ENCODE results near the gene AFF1. TPM values are rescaled to one million over a fixed set of nuclear protein-coding genes. Genes with fewer than 3 reads are reported as not detected.

The AFF1 gene
- total RNA-seq, 2 experiments from 2014 or later, result 47.3 to 57.8 TPM

DNA sequence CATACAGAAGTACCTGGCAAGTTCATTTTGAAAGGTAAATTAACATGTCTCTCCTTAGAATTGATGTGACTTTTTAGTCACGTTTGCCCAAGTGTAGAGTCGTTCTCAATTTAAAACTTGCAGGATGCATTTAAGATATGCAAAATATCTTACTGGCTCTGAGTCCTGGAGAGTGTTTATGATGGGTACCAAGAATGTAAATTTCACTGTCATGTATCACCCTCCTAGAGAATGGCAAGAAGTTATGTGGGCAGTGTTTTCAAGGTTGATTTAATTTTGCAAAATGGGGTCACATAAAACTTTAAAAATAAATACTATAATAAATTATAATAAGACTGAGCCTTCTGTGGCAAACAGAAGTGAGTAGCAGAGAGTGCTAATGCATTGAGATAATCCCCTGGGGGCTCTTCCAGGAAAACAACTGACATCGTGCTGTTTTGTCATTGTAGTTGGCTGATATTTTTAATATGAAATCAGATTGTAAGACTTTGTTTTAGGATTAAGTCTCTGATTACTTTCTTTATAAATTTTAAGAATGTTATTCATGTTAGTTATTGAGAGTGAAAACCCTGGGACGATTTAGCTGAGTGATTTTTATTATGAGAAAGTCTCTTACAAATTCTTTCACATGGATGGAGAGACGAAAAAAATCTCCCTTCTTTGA, 103.0 kb downstream of the AFF1 start:
- Mint-ChIP-seq H3K27ac (no peak overlapping the region), H3K4me3 (no peak overlapping the region), H3K27me3 (no peaks in the 10 kb centered on the region), H3K36me3 (ENCODE audit: low read depth) (peaks cover 4% of the 10 kb centered on the region), H3K9me3 (ENCODE audit: low read depth) (no peaks in the 10 kb centered on the region), H3K4me1 (peaks cover 60% of the 10 kb centered on the region)
- POLR2A ChIA-PET, result no interaction called here
- intact Hi-C loops (cut with DNase I, micrococcal nuclease), result no loop called here
- CTCF ChIA-PET, result interaction anchor here (0.9 kb wide), 1 partner anchor 95 kb away, joined by 3 read pairs; no protein-coding TSS in a partner anchor
- ATAC-seq (no peak), DNase-seq (no peak)

DNA sequence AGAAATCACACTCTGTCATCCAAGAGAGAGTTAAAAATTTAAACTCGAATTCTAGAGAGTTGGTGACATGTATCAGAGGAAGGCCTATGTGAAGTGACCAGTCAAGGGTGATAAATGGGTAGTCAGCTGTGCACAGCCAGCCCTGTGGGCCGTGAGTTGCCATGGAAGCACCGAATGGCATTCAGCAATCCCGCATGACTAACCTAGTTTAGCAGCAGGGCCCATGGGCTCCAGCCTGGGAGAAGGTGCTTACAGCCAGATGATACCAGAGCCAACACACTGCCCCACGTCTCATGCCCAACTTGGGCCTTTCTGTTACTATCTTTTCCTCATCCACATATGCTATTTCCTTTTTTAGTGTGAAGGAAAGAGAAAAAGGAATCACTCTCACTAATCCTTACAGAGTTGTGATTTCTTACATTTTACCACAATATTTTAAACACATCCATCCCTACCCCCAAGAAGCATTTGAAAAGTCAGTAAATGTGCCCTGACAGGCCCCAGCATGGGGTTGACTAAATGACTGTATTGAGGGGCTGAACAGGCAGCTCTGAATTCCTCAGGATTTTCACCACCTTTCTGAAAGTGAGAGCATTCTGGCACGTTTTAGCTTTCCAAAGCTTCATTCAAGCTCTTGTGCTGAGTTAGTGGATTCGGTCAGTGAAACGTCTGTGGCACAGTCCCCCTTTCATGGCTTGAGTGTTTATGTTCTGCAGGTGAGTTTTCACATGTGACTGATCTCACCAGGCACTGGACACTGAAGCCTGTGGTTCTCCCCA, 104.2 kb downstream of the AFF1 start:
- DNase-seq (no peak), ATAC-seq (no peak)
- Mint-ChIP-seq H3K27ac (peak overlapping the region; percentile 10), H3K9me3 (ENCODE audit: low read depth) (no peaks in the 10 kb centered on the region), H3K4me1 (peaks cover 65% of the 10 kb centered on the region), H3K27me3 (no peaks in the 10 kb centered on the region), H3K4me3 (no peak overlapping the region), H3K36me3 (ENCODE audit: low read depth) (peaks cover 4% of the 10 kb centered on the region)
- POLR2A ChIA-PET, result no interaction called here
- intact Hi-C loops (cut with DNase I, micrococcal nuclease), result no loop called here
- CTCF ChIA-PET, result no interaction called here

DNA sequence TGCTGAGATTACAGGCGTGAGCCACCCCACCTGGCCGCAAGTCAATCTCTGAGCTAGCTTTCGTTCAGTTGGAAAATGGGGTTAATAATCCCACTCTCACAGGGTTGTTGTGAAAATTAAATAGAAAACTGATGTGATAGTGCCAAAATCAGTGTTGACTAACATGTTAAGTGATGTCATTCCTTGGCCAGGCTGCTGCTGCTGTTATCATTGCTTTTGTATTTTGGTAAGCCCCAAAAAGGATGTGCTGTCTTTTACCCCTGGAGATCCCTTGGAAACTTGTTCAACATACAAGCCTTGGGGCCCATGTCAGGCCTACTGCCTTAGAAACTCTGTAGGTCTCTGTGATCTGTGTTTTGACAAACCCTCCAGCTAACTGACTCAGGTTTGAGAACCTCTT, 106.3 kb downstream of the AFF1 start:
- ChIA-PET POLR2A (no interaction called here), CTCF (interaction anchor here (0.7 kb wide), 1 partner anchor 119 kb away, joined by 3 read pairs; no protein-coding TSS in a partner anchor)
- H3K27me3 Mint-ChIP-seq, result no peaks in the 10 kb centered on the region
- no peaks in the 10 kb centered on the region for H3K9me3 Mint-ChIP-seq (ENCODE audit: low read depth)
- H3K4me1 Mint-ChIP-seq, result peaks cover 56% of the 10 kb centered on the region
- H3K27ac Mint-ChIP-seq, result peak overlapping the region; percentile 61
- DNase-seq, result no peak
- ATAC-seq, result peak; percentile 34
- intact Hi-C loops (cut with DNase I, micrococcal nuclease), result no loop called here
- no peak overlapping the region for H3K4me3 Mint-ChIP-seq
- peaks cover 7% of the 10 kb centered on the region for H3K36me3 Mint-ChIP-seq (ENCODE audit: low read depth)

DNA sequence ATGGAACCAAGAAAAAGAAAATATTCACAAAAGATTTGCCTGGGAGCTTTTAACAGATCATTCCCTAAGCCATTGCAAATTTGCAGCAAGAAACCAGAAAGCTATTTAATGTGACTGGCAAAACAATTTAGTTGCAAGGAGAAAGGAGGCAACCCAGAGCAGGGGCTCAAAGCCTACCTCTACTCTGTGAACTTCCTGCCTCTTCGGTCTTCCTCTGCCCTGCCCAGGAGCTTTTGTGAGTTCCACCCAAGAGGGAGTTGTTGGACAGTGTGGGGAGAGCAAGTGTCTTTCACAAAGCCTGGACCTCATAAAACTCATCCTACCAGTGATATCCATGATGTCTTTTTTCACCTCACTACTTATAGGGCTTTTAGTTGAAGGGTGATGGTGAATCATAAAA, 107.4 kb downstream of the AFF1 start:
- ChIA-PET POLR2A (no interaction called here), CTCF (interaction anchor here (0.7 to 1.5 kb wide), 2 partner anchors 11 to 54 kb away, joined by 3 to 4 read pairs; no protein-coding TSS in a partner anchor)
- peaks cover 15% of the 10 kb centered on the region for H3K36me3 Mint-ChIP-seq (ENCODE audit: low read depth)
- H3K27ac Mint-ChIP-seq, result no peak overlapping the region
- H3K4me3 Mint-ChIP-seq, result no peak overlapping the region
- peaks cover 47% of the 10 kb centered on the region for H3K4me1 Mint-ChIP-seq
- no peaks in the 10 kb centered on the region for H3K27me3 Mint-ChIP-seq
- intact Hi-C loops (cut with DNase I, micrococcal nuclease), result no loop called here
- ATAC-seq (no peak), DNase-seq (no peak)
- H3K9me3 Mint-ChIP-seq (ENCODE audit: low read depth), result no peaks in the 10 kb centered on the region

DNA sequence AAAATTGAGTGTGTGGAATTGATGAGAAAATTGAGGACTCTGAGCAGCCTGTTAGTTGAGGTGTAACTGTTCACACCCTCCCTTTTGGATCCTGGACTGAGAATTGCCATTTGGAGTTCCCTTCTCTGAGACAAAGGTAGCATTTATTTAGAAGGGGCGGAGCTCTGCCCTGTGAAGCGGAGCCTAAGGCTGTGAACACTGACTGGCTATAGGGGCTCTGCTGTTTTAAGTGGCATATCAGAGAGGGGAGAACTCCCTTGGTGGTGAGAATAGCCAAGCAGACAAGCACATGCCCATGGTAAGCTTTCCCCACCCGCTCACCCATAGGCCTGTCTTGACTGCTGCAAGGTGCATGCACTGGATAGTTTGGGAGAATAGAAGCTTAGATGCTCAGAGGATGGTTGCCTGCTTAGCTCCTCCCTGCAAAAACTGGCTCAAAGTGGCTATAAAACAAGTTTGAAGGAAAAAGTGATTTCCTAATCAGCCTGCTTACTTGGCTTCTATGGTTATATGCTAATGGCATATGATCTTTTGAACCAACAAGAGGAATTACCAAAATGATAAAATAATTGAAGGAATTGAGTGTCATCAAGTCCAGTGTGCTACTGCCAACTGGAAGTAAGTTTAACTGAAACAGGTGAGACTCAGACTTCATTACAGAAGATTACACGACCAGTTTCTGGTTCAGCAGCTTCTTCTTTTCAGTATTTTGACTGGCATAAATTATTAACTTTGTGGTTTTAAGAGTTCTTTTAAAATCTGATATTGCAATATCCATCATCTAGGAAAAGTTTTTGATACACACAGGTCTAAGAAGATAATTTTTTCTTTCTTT, 108.4 kb downstream of the AFF1 start:
- Mint-ChIP-seq H3K4me3 (no peak overlapping the region), H3K4me1 (peaks cover 39% of the 10 kb centered on the region), H3K36me3 (ENCODE audit: low read depth) (peaks cover 19% of the 10 kb centered on the region), H3K27ac (no peak overlapping the region), H3K9me3 (ENCODE audit: low read depth) (no peaks in the 10 kb centered on the region), H3K27me3 (no peaks in the 10 kb centered on the region)
- DNase-seq (no peak), ATAC-seq (no peak)
- intact Hi-C loops (cut with DNase I, micrococcal nuclease), result no loop called here
- POLR2A ChIA-PET, result interaction anchor here (0.7 kb wide), 1 partner anchor 8 kb away, joined by 4 read pairs; no protein-coding TSS in a partner anchor
- CTCF ChIA-PET, result interaction anchor here (1.5 kb wide), 1 partner anchor 10 kb away, joined by 3 read pairs; no protein-coding TSS in a partner anchor

DNA sequence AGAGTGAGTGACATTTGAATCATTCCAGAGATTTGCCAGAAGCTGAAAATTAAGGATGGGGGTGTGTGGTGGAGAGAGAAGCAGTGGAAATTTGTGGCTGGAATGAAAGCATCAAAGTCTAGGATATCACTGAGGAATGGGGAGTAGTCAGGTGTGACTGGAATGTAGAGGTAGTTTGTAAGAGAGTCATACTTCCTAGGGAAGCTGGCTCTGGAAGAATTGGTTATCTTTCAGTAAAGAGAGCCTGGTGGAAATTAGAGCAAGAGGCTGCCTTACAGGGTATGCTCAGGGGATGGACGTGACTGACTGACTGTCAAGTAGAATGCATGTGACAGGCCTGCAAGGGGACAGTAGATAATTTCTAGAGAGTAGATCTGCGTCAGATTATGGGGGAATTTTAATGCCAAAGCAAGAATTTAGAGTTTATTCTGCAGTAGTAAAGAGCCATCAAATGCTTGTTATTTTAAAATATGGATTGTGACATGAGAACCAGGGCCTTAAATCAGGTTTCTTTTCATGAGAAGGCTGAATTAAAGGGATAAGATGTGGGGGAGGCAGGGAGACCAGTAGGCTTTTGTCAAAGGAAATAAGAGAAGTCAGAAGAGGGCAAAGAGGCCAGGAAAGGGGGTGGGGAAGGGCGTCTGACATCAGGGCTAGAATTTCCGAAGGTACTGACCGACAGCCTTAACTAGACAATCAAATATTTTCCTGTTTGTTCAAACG, 109.9 kb downstream of the AFF1 start:
- POLR2A ChIA-PET, result no interaction called here
- H3K36me3 Mint-ChIP-seq (ENCODE audit: low read depth), result peaks cover 23% of the 10 kb centered on the region
- H3K4me3 Mint-ChIP-seq, result no peak overlapping the region
- DNase-seq (no peak), ATAC-seq (no peak)
- H3K4me1 Mint-ChIP-seq, result peaks cover 35% of the 10 kb centered on the region
- H3K9me3 Mint-ChIP-seq (ENCODE audit: low read depth), result no peaks in the 10 kb centered on the region
- CTCF ChIA-PET, result interaction anchor here (0.8 to 1.0 kb wide), 3 partner anchors 10 to 14 kb away, joined by 3 to 4 read pairs (median 3); no protein-coding TSS in a partner anchor
- H3K27ac Mint-ChIP-seq, result no peak overlapping the region
- intact Hi-C loops (cut with DNase I, micrococcal nuclease), result no loop called here
- H3K27me3 Mint-ChIP-seq, result no peaks in the 10 kb centered on the region

DNA sequence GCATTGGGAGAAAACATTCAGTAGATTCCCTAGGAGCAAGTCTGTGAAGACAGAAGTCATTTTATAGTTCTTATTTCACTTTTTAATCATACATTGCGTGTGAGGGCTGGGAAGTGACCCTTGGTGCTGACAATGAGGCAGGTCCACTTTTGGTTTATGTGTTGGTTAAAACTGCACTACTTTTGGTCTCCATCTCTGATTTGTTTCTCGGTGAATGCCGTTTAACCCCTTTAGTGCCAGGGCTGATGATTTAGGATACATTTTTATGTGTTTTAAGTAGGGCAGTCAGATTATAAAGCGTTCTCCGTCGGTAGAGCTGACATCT, 110.4 kb downstream of the AFF1 start:
- CTCF ChIA-PET, result no interaction called here
- no peaks in the 10 kb centered on the region for H3K27me3 Mint-ChIP-seq
- H3K9me3 Mint-ChIP-seq (ENCODE audit: low read depth), result no peaks in the 10 kb centered on the region
- POLR2A ChIA-PET, result no interaction called here
- no peak overlapping the region for H3K4me3 Mint-ChIP-seq
- ATAC-seq (no peak), DNase-seq (no peak)
- intact Hi-C loops (cut with DNase I, micrococcal nuclease), result no loop called here
- peaks cover 23% of the 10 kb centered on the region for H3K36me3 Mint-ChIP-seq (ENCODE audit: low read depth)
- peaks cover 36% of the 10 kb centered on the region for H3K4me1 Mint-ChIP-seq
- no peak overlapping the region for H3K27ac Mint-ChIP-seq

DNA sequence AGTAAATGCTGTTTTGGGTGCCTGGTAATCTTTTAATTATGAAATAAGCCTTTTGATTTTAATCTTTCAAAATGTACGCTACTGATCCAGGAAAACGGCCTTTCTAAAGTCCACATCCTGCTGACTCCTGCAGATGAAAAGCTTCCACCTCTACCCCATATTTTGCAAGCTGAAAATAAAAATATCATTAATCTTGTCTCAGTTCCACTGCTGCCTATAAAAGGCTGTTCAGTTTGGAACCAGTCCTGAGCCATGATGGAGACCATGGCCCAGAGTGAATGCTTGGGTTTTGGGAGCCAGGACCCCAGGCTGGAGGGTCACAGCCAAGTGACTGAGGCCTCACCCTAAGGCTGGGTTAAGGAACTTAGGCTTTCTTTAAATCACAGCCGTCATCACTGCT, 110.8 kb downstream of the AFF1 start:
- ATAC-seq (no peak), DNase-seq (no peak)
- H3K36me3 Mint-ChIP-seq (ENCODE audit: low read depth), result peaks cover 27% of the 10 kb centered on the region
- no peaks in the 10 kb centered on the region for H3K9me3 Mint-ChIP-seq (ENCODE audit: low read depth)
- intact Hi-C loops (cut with DNase I, micrococcal nuclease), result no loop called here
- no peak overlapping the region for H3K4me3 Mint-ChIP-seq
- H3K27me3 Mint-ChIP-seq, result no peaks in the 10 kb centered on the region
- ChIA-PET CTCF (no interaction called here), POLR2A (no interaction called here)
- peaks cover 41% of the 10 kb centered on the region for H3K4me1 Mint-ChIP-seq
- no peak overlapping the region for H3K27ac Mint-ChIP-seq

DNA sequence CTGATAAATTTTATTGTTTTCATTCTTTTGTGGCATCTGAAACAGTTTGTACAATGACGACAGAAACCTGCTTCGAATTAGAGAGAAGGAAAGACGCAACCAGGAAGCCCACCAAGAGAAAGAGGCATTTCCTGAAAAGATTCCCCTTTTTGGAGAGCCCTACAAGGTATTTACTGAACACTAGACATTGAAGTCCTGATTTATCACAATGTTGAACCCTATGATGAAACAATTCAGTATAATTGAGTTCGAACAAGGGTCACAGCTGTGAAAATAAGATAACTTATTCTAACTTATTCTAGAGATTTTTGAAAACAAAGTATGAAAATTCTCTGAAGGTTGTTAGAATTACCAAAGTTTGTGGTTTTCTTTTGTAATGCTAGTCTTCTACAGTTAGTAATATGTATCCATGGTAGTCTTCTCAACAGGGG, 111.3 kb downstream of the AFF1 start:
- Mint-ChIP-seq H3K4me3 (no peak overlapping the region), H3K27ac (no peak overlapping the region), H3K9me3 (ENCODE audit: low read depth) (no peaks in the 10 kb centered on the region), H3K36me3 (ENCODE audit: low read depth) (peaks cover 30% of the 10 kb centered on the region), H3K27me3 (no peaks in the 10 kb centered on the region), H3K4me1 (peaks cover 43% of the 10 kb centered on the region)
- ChIA-PET CTCF (no interaction called here), POLR2A (no interaction called here)
- intact Hi-C loops (cut with DNase I, micrococcal nuclease), result no loop called here
- no peak for ATAC-seq
- DNase-seq, result no peak

DNA sequence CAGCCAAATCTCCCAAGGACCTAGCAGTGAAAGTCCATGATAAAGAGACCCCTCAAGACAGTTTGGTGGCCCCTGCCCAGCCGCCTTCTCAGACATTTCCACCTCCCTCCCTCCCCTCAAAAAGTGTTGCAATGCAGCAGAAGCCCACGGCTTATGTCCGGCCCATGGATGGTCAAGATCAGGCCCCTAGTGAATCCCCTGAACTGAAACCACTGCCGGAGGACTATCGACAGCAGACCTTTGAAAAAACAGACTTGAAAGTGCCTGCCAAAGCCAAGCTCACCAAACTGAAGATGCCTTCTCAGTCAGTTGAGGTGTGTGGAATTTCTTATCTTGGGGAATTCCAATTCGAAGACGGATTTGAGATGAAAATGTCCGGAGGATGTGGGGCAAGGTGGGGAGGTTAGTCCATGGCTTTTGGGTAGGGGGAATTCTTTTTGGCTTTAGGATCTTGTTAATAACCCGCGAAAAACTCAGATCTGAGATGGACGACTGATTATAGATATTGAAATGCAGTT, 112.5 kb downstream of the AFF1 start:
- no peaks in the 10 kb centered on the region for H3K9me3 Mint-ChIP-seq (ENCODE audit: low read depth)
- ATAC-seq, result no peak
- POLR2A ChIA-PET, result no interaction called here
- intact Hi-C loops (cut with DNase I, micrococcal nuclease), result no loop called here
- no peak overlapping the region for H3K27ac Mint-ChIP-seq
- peaks cover 30% of the 10 kb centered on the region for H3K36me3 Mint-ChIP-seq (ENCODE audit: low read depth)
- H3K27me3 Mint-ChIP-seq, result no peaks in the 10 kb centered on the region
- H3K4me3 Mint-ChIP-seq, result no peak overlapping the region
- CTCF ChIA-PET, result no interaction called here
- H3K4me1 Mint-ChIP-seq, result peaks cover 40% of the 10 kb centered on the region
- DNase-seq, result no peak

DNA sequence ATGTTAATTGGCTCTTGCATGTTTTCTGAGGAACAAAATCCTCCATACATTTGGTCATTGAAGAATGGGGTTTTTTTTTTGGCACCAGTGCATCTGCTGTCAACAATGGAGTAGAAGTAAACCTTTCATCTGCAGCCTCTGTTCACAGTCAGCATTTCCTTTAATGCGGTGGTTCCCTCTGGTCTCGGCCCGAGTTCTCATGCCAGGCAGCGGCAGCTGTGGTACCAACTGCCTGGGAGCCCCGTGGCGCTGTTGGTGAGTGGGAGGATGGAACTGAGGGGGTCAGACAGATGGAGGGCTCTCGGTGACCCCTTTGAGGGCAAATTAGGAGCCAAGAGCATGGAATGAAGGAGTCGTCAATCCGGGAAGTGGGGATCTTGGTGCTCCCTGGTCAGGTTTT, 114.7 kb downstream of the AFF1 start:
- no peak overlapping the region for H3K27ac Mint-ChIP-seq

More for the DNA sequence above, 114.7 kb downstream of the AFF1 start:
- intact Hi-C loops (cut with DNase I, micrococcal nuclease), result no loop called here
- ATAC-seq, result no peak
- no peaks in the 10 kb centered on the region for H3K27me3 Mint-ChIP-seq
- H3K9me3 Mint-ChIP-seq (ENCODE audit: low read depth), result no peaks in the 10 kb centered on the region
- ChIA-PET CTCF (no interaction called here), POLR2A (no interaction called here)
- peaks cover 52% of the 10 kb centered on the region for H3K4me1 Mint-ChIP-seq
- peaks cover 35% of the 10 kb centered on the region for H3K36me3 Mint-ChIP-seq (ENCODE audit: low read depth)
- peak; percentile 32 for DNase-seq
- no peak overlapping the region for H3K4me3 Mint-ChIP-seq
